ENCODE results near the gene ZC3H18. TPM values are rescaled to one million over a fixed set of nuclear protein-coding genes. Genes with fewer than 3 reads are reported as not detected.

The ZC3H18 gene
- polyA plus RNA-seq, 3 donors = 5.5 to 36.4 (median 6.8) TPM

- Histone ChIP-seq H3K9me3 (replicated peaks in 1 of 2; ENCODE audit: control insufficient read depth in 1 of 2, insufficient read depth in 1 of 2, low read length in 2 of 2) (no peaks in the 10 kb centered on the region), H3K27ac (ENCODE audit: low read depth in 1 of 2, low read length in 2 of 2) (no peak overlapping the region), H3K4me1 (ENCODE audit: control insufficient read depth in 1 of 2, insufficient read depth in 2 of 2, low read length in 2 of 2) (peaks cover 9 to 10% of the 10 kb centered on the region in 2 donors), H3K9ac (ENCODE audit: insufficient read depth, low read length, poor library complexity, severe bottlenecking) (no peak overlapping the region), H3K36me3 (replicated peaks in 1 of 2; ENCODE audit: control insufficient read depth in 1 of 2, insufficient read depth in 2 of 2, low read length in 2 of 2) (no peaks in the 10 kb centered on the region), H4K20me1 (ENCODE audit: insufficient read depth, low read length) (peaks cover 5% of the 10 kb centered on the region), H3K4me3 (replicated peaks in 1 of 3; ENCODE audit: low read depth in 2 of 3, low read length in 3 of 3) (no peak overlapping the region), H2AFZ (ENCODE audit: insufficient read depth, low read depth, low read length, poor library complexity, severe bottlenecking) (no peak overlapping the region), H3K79me2 (ENCODE audit: insufficient read depth, low read length) (peaks cover 3% of the 10 kb centered on the region), H3K4me2 (replicated peaks; ENCODE audit: extremely low read depth, low read length, poor library complexity, severe bottlenecking) (no peak overlapping the region), H3K27me3 (ENCODE audit: control insufficient read depth in 2 of 2, insufficient read depth in 2 of 2, low read length in 2 of 2) (peaks cover 0 to 2% of the 10 kb centered on the region in 2 donors)
- DNase-seq = no peak
- peaks cover 0 to 2% (median 0%) of the 10 kb centered on the region in 7 donors for H3K9me3 Mint-ChIP-seq
- no peaks in the 10 kb centered on the region for H3K36me3 Mint-ChIP-seq
- intact Hi-C loops (cut with micrococcal nuclease) = no loop called here
- peaks cover 8% of the 10 kb centered on the region for H3K4me1 Mint-ChIP-seq
- peaks cover 5 to 9% (median 8%) of the 10 kb centered on the region in 3 donors for H3K27me3 Mint-ChIP-seq (ENCODE audit: low read depth in 3 of 3)
- H3K27ac Mint-ChIP-seq = no peak overlapping the region
- H3K4me3 Mint-ChIP-seq = no peak overlapping the region
- WGBS (ENCODE audit: insufficient coverage) = 86% methylated on average over 5 of the region's 11 CpGs
- TF ChIP-seq CTCF (IDR thresholded peaks at IDR 0.05) = no peak
Measured at GRCh38 chr16:88530858-88531203, 39.4 kb upstream of the ZC3H18 start.

- no peak overlapping the region for H3K4me3 Mint-ChIP-seq
- Histone ChIP-seq H3K4me3 (replicated peaks in 1 of 3; ENCODE audit: low read depth in 2 of 3, low read length in 3 of 3) (no peak overlapping the region), H2AFZ (ENCODE audit: insufficient read depth, low read depth, low read length, poor library complexity, severe bottlenecking) (no peak overlapping the region), H3K4me2 (replicated peaks; ENCODE audit: extremely low read depth, low read length, poor library complexity, severe bottlenecking) (no peak overlapping the region), H3K4me1 (ENCODE audit: control insufficient read depth in 1 of 2, insufficient read depth in 2 of 2, low read length in 2 of 2) (peaks cover 9 to 10% of the 10 kb centered on the region in 2 donors), H4K20me1 (ENCODE audit: insufficient read depth, low read length) (peaks cover 5% of the 10 kb centered on the region), H3K9me3 (replicated peaks in 1 of 2; ENCODE audit: control insufficient read depth in 1 of 2, insufficient read depth in 1 of 2, low read length in 2 of 2) (no peaks in the 10 kb centered on the region), H3K36me3 (replicated peaks in 1 of 2; ENCODE audit: control insufficient read depth in 1 of 2, insufficient read depth in 2 of 2, low read length in 2 of 2) (no peaks in the 10 kb centered on the region), H3K79me2 (ENCODE audit: insufficient read depth, low read length) (peaks cover 3% of the 10 kb centered on the region), H3K27me3 (ENCODE audit: control insufficient read depth in 2 of 2, insufficient read depth in 2 of 2, low read length in 2 of 2) (no peaks in the 10 kb centered on the region), H3K27ac (ENCODE audit: low read depth in 1 of 2, low read length in 2 of 2) (no peak overlapping the region), H3K9ac (ENCODE audit: insufficient read depth, low read length, poor library complexity, severe bottlenecking) (no peak overlapping the region)
- WGBS (ENCODE audit: insufficient coverage) = 92% methylated on average over 12 of the region's 12 CpGs
- intact Hi-C loops (cut with micrococcal nuclease) = no loop called here
- H3K4me1 Mint-ChIP-seq = peaks cover 10% of the 10 kb centered on the region
- no peak overlapping the region for H3K27ac Mint-ChIP-seq
- H3K36me3 Mint-ChIP-seq = no peaks in the 10 kb centered on the region
- H3K9me3 Mint-ChIP-seq = peaks cover 0 to 2% (median 0%) of the 10 kb centered on the region in 7 donors
- no peak for TF ChIP-seq CTCF (IDR thresholded peaks at IDR 0.05)
- no peak for DNase-seq
- H3K27me3 Mint-ChIP-seq (ENCODE audit: low read depth in 3 of 3) = peaks cover 2 to 7% (median 4%) of the 10 kb centered on the region in 3 donors
Measured at GRCh38 chr16:88531346-88531745, 38.9 kb upstream of the ZC3H18 start.

All from CD14-positive monocyte (primary cell).